ENCODE data around the gene GALNT11.

GALNT11 gene

GRCh38 chr7:152076324-152076821 is 50.9 kb downstream of the GALNT11 start:
- TF ChIP-seq FOXP2 (optimal IDR thresholded peaks at IDR 0.05; ENCODE audit: borderline replicate concordance, extremely low read depth, extremely low read length, insufficient read depth) (no peak), TAF1 (IDR thresholded peaks at IDR 0.05; ENCODE audit: borderline replicate concordance, insufficient read depth, low read length) (no peak), REST (IDR thresholded peaks at IDR 0.05; ENCODE audit: insufficient read depth in 1 of 2, low read depth in 2 of 2, low read length in 2 of 2) (no peak), SIN3A (IDR thresholded peaks at IDR 0.05; ENCODE audit: borderline replicate concordance, insufficient read depth, low read length) (no peak), POLR2AphosphoS5 (IDR thresholded peaks at IDR 0.05; ENCODE audit: low read depth, low read length) (no peak)

DNA sequence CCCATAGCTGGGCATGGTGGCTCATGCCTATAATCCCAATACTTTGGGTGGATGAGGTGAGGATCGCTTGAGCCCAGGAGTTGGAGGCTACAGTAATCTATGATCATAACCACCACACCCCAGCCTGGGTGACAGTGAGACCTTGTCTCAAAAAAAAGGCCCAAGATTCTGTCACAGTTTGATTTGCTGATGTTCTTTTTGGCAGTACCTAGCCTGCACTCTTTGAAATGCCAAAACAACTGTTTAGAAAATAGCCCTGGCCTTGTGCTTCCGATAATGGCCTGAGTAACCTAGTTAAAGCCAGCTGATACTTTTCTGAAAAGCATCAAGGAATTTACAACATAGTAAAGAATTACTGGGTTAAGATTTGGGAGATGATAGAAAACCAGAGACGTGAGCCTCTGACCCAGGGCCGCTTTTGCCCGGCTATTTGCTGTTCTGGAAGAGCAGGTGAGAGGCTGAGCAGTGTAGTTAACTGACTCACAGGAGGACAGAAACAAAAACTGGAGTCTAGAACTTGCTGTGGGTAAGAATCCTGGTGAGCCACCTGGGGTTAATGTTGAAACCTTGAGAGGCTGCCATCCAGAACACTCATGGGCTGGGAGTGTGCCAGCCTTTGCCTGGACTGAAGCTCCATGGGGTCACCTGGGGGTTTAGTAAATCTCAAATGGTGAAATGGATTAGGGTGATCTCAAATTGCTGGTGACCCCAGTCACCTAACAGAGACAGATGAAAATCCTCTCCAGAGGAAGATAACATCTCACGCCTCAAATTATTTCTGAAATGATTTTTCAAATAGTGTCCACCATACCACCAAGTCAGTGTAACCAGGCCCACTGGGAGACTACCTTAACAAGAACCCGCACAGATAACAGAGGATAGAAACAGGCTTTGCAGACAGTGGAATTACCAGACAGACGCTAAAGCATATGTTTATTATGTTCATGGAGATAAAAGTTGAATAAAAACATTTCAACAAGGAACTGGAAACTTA is 51.8 kb downstream of the GALNT11 start:
- TF ChIP-seq SIN3A (IDR thresholded peaks at IDR 0.05; ENCODE audit: borderline replicate concordance, insufficient read depth, low read length) (no peak), REST (IDR thresholded peaks at IDR 0.05; ENCODE audit: insufficient read depth in 1 of 2, low read depth in 2 of 2, low read length in 2 of 2) (no peak), FOXP2 (optimal IDR thresholded peaks at IDR 0.05; ENCODE audit: borderline replicate concordance, extremely low read depth, extremely low read length, insufficient read depth) (no peak), POLR2AphosphoS5 (IDR thresholded peaks at IDR 0.05; ENCODE audit: low read depth, low read length) (no peak), TAF1 (IDR thresholded peaks at IDR 0.05; ENCODE audit: borderline replicate concordance, insufficient read depth, low read length) (no peak)

DNA sequence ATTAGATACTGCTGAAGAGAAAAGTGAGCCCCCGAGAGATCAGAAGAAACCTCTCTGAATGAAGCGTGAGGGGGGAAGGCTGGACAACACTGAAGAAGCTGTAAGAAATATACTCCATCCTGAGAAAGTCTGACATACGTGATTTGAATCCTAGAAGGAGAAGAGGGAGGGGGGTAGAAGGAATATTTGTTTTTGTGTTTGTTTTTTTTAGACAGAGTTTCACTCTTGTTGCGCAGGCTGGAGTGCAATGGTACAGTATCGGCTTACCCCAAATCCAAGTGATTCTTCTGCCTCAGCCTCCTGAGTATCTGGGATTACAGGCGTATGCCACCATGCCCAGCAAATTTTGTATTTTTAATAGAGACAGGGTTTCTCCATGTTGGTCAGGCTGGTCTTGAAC is 52.6 kb downstream of the GALNT11 start:
- no peak for TF ChIP-seq SIN3A (IDR thresholded peaks at IDR 0.05; ENCODE audit: borderline replicate concordance, insufficient read depth, low read length)
- TF ChIP-seq FOXP2 (optimal IDR thresholded peaks at IDR 0.05; ENCODE audit: borderline replicate concordance, extremely low read depth, extremely low read length, insufficient read depth) = no peak
- no peak for TF ChIP-seq REST (IDR thresholded peaks at IDR 0.05; ENCODE audit: insufficient read depth in 1 of 2, low read depth in 2 of 2, low read length in 2 of 2)
- TF ChIP-seq TAF1 (IDR thresholded peaks at IDR 0.05; ENCODE audit: borderline replicate concordance, insufficient read depth, low read length) = no peak
- TF ChIP-seq POLR2AphosphoS5 (IDR thresholded peaks at IDR 0.05; ENCODE audit: low read depth, low read length) = no peak

- TF ChIP-seq FOXP2 (optimal IDR thresholded peaks at IDR 0.05; ENCODE audit: borderline replicate concordance, extremely low read depth, extremely low read length, insufficient read depth) (no peak), POLR2AphosphoS5 (IDR thresholded peaks at IDR 0.05; ENCODE audit: low read depth, low read length) (no peak), TAF1 (IDR thresholded peaks at IDR 0.05; ENCODE audit: borderline replicate concordance, insufficient read depth, low read length) (no peak), SIN3A (IDR thresholded peaks at IDR 0.05; ENCODE audit: borderline replicate concordance, insufficient read depth, low read length) (no peak), REST (IDR thresholded peaks at IDR 0.05; ENCODE audit: insufficient read depth in 1 of 2, low read depth in 2 of 2, low read length in 2 of 2) (no peak)
Measured at GRCh38 chr7:152078786-152079185, 53.3 kb downstream of the GALNT11 start.

Measured in PFSK-1 (cell line).